HL-60/S4 treated with phorbol 12-myristate 13-acetate at 8.2 ng/mL for 4 days and 3 days (cell line): ENCODE data around the gene BAG5.
"Not testable (repeated sequence)": the region's sequence is repeated elsewhere in the genome, so short reads cannot be mapped to it uniquely, and the experiment has no call there.

Experiments
- in situ Hi-C: fragments of 300-500 bp; cut with MboI; formaldehyde crosslinking; loops from 2 replicates; pipeline ENCODE4 v1.15.0; 2022; ENCODE audit warnings: low sequenced_read_pairs

Gene BAG5, protein sequence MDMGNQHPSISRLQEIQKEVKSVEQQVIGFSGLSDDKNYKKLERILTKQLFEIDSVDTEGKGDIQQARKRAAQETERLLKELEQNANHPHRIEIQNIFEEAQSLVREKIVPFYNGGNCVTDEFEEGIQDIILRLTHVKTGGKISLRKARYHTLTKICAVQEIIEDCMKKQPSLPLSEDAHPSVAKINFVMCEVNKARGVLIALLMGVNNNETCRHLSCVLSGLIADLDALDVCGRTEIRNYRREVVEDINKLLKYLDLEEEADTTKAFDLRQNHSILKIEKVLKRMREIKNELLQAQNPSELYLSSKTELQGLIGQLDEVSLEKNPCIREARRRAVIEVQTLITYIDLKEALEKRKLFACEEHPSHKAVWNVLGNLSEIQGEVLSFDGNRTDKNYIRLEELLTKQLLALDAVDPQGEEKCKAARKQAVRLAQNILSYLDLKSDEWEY

DNA sequence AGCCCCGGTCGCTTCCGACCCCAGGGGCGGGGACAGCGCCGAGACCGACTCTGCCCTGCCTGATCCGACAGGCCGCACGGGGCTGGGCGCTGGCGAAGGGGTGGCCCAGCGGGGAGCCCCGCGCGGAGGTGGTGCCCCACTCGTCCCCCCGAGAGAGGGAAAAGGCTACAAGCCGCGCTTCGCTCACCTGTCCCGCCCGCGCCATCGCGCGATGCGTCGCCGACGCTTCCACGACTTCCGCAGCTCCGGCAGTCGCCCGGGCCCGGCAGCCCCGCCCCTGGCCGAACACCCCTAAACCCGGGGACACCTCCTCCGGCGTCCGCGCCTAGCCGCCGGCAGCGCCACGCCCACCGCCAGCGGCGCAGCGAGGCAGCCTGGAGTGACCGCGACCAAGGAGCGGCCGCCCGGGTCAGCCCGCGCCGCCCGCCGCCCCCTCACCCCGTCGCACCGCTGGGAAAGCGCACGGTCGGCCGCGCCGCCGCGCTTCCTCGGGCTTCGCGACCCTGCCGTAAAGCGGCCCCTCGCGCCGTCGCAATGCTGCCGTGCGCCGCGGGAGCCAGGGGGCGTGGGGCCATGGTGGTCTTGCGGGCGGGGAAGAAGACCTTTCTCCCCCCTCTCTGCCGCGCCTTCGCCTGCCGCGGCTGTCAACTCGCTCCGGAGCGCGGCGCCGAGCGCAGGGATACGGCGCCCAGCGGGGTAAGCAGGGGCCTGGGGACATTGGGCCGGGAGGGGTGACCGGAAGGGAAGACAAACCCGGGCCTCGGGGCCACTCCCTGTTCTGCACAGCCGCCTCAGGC is at the start of gene BAG5, which contains the start of gene COA8:
TSS of gene BAG5 (minus strand) at position 229 of the 797 bp plus-strand sequence. CDS start 1,493 bp downstream, outside the sequence.
TSS of gene COA8 (plus strand) at position 532 of the 797 bp plus-strand sequence. CDS start at position 574, 42 bp downstream.
- in situ Hi-C loops = no loop called here

DNA sequence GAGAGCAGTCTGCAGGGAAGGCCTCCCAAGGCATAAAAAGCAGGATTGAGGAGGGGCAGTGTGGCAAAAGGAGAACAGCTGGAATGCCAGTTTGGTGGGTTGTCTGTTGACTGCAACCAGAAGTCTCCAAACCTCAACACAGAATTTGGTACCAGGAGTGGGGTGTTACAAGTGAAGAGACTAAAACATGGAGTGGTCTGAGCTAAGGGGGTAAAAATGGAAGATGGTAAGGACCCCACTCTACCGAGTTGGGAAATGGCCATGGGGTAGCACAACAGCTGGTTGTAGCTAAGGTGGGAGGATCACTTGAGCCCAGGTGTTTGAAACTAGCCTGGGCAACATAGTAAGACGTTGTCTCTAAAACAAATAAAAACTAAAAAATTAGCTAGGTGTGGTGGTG is 48.8 kb upstream of the BAG5 start:
- in situ Hi-C loops = no loop called here

DNA sequence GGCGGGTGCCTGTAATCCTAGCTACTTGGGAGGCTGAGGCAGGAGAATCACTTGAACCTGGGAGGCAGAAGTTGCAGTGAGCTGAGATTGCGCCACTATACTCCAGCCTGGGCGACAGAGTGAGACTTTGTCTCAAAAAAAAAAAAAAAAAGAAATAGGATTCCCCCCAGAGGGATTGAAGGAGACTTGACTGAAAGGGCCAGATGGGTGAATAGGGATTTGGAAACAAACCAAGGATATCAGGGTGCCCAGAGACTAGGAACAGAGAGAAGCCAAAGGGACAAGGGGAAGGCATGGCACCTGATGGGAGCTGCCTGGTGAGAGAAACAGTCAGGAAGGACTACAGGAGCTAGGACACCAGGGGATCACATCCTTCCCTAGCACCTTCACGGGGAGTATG is 46.6 kb upstream of the BAG5 start:
- in situ Hi-C loops = not testable (repeated sequence)

DNA sequence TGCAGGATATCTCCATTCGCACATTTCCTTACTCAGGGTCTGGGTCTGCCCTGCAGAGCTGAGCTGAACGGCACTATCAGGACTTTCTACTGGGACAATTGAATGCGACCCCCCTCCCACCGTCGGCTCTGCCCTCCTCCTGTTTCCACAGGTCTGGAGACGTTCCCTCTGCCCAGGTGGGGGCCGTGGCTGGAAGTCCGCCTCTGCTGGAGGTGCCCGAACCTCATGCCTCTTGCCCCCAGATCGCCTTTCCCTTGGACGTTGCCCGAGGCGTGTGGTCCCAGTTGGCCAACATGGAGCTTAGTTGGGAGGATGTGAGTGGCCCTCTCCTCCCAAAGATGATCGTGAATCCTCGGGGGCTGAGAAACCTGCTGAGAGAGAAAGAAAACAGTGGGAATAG is 45.4 kb upstream of the BAG5 start:
- in situ Hi-C loops = no loop called here

DNA sequence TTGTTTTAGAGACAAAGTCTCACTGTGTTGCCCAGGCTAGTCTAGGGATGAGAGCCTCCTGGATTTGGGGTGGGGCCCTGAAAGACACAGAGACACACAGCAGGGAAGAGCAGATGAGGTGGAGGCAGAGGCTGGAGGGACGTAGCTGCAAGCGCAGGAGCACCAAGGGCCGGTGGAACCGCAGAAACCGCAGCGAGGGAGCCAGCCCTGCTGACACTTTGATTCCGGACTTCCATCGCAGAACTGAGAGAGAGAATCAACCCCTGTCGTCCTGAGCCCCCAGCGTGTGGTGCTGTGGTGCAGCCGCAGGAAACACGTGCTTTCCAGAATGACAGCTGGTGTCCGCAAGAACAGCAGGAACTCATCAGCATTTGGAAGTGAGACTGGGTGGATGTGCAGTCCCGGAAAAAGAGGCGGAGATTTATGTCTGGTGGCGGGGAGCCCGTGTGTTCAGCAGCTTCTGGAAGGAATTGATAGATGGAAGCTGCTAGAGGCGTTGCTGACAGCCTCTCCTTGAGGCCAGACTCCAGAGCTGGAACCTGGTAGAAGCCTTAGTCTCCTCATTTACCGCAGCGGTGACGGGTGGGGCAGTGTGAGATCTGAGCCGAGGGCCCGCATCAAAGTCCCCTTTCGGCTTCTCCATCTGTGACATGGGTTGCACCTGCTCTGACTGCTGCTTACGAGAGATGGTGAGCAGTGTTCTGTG is 44.7 kb upstream of the BAG5 start:
- in situ Hi-C loops = no loop called here

DNA sequence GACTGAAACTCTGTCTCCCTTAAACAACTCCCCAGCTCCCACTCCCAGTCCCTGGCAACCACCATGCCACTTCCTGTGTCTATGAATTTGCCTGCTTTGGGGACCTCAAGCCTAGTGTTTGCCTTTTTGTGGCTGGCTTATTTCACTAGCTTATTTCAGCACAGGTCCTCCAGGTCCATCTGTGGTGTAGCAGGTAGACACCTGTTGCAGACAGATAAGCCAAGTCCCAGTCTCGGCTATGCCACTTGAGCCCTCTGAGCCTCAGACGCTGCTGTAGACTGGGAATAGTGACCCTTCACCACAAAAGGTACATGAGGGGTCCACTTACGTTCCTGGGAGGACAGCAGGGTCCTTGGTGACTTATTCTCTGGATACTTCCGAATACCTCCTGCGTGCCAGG is 42.2 kb upstream of the BAG5 start:
- in situ Hi-C loops = no loop called here

DNA sequence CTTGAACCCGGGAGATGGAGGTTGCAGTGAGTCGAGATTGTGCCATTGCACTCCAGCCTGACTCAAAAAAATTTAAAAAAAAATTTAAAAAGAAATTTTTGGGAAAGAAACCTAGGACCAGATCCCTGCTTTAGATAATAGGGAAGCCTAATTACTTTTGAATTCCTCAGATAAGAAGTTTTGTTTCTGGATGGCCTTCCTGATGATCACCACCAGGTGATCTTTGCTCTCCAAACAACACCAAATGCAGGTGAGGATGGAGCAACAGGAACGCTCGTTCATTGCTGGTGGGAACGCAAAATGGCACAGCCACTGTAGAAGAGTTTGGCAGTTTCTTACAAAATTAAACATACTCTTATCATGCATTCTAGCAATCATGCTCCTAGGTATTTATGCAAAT is 38.0 kb upstream of the BAG5 start:
- in situ Hi-C loops = no loop called here

DNA sequence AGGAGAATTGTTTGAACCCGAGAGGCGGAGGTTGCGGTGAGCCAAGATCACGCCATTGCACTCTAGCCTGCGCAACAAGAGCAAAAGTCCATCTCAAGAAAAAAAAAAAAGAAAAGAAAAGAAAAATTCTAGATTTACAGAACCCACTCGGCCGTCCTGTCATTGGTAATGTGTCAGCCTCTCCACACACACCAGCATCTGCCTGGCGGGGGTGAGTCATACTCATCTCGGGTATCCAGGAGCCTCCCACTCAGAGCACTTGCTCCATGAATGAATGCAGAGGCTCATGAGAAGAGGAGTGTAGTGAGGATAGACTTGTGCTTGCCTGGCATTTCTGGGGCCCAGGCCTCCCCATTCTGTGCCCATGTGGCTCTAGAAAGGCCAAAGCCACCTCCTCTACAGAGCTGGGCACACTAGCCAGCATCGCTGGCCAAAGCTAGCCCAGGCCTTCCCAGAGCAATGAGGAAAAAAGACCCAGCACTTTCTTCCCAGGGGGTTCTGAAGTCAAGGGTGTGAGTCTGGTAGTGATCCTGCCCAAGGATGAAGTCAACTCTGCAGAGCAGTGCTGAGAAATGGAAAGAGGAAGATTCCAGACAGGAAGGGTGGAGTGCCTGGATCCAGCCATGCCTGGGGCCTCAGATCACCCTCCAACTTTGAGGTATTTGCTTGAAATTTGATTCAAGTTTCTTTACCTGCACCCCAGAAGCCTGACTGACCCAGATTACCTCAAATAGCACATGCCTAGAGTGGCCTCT is 35.3 kb upstream of the BAG5 start:
- in situ Hi-C loops = no loop called here

DNA sequence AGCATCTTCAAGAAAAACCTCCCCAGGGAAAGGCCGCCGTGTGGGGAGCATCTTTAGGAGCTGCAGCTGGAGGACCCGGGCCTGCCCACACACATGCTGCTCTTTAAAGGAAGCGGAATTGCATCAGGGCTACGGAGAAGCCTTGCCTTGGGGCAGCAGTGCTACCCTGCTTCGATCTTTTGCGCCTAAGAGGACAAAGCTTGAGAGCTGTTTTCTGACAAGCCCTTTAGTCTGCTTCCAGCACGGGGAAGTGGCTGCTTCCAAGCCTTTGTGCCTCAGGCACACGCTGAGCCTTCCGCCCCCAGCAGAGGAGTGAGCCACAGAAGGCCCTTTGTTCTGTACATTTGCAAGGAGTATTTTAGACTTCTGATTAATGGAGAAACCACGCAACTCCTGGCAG is 31.8 kb upstream of the BAG5 start:
- in situ Hi-C loops = no loop called here

DNA sequence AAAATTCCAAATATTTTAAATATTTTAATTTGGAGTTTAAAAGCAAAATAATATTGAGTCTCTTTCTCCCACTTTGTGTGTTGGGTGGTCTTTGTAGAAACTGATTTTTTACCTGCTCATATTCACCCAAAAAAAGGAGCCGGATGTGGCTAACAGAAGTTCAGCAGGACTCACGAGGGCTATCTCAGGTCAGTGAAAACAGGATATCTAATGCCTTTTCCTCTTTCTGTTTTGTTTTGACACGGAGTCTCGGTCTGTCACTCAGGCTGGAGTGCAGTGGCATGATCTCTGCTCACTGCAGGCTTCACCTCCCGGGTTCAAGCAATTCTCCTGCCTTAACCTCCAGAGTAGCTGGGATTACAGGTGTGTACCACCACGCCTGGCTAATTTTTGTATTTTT is 31.1 kb upstream of the BAG5 start:
- in situ Hi-C loops = no loop called here

DNA sequence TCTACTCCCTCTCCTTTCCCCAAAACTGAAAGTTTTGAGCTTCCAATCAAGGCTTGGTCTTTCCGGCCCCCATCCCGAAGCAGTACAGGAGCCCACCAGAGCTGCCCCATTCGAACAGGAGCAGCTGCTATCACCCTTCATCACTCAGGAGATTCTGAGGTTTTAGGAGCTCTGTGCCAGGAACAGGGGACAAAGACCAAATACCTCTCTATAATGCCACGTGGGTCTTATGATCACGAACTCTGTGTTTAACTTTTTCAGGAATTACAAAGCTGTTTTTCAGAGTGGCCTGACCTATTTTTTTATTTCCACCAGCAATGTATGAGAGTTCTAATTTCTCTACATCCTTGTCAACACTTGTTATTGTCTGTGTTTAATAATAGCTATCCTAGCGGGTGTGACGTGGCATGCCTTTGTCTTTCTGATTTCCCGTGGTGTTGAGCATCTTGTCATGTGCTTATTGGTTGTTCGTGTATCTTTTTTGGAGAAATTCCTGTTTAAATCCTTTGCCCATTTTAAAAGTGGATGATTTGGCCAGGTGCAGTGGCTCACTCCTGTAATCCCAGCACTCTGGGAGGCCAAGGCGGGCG is 22.0 kb upstream of the BAG5 start:
- in situ Hi-C loops = no loop called here

DNA sequence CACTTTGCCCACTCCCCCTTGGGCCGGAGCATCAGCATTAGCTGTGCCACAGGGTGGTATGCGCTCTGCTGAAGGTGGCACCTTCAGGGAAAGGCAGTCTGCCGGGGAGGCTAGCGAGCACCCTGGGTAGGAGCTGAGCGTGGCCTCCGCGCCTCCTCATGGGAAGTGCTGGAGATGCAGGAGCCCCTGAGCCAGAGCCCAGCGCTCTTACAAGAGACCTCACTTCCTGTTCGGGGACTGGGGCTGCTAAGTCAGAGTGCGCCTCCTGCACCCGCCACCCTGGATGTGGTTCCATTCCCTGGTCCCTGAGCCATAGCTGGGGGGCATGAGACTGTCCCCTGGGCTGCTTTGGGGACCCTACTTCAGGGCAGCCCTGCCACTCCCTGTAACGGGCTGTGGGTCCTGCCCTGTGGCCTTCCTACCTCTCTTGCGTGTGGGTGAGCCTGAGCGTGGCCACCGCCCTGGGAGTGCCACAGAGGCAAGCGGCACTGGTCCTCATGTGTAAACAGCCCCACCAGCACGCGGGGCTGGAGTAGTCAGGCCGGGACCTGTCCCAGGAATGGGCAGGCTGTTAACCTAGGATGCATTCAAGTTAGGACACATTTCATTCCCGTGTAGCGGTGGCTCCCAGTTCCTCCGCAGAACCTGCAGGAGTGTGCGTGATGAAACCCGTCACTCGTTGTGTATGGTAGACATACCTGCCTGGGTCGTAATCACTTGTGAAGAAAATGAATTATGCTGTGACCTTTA is 19.7 kb upstream of the BAG5 start:
- in situ Hi-C loops = no loop called here

DNA sequence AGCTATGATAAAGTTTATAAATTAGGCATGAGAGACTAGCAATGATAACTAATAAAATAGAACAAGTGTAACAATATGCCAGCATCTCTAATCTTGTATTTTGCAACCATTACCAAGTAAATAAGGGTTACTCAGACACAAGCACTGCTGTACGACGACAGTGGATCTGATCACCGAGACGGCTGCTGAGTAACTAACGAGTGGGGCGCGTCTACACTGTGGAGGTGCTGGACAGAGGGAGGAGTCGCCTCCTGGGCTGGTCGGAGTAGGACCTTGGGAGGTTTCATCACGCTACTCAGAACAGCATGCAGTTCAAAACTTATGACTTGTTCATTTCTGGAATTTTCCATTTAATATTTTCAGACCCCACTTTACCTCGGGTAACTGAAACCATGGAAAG is 18.7 kb upstream of the BAG5 start:
- in situ Hi-C loops = no loop called here

DNA sequence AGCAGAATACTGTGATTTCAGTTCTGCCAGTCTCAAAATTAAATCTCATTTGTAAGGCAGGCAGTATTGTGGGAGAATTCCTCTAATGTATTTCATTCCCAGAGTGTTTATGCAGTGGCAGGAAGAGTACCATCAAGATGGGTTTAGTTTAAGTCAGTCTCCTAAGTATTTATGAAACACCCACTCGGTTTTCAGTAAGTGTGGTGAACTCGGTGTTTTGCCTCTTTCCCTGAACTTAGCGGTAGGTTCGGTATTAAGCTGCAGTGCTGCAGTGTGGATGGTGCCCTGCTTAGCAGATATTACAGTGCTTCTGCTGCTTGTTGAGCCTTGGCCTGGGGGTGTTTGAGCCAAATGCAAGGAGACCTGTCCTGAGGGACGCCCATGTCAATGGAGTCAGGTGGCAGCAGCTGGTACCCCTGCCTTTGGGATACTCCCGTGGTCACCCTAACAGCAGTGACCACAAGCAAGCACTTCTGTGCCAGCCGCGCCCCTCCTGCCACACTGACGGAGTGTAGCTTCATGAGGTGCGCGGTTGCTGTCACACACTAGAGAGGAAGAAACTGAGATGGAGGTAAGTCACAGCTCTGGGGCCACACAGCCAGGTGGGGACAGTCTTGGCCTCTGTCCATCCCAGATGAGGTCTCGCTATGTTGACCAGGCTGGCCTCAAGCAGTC is 16.1 kb upstream of the BAG5 start:
- in situ Hi-C loops = loop anchor here (10.0 kb wide), 1 partner anchor 106 kb away; no protein-coding TSS in a partner anchor

DNA sequence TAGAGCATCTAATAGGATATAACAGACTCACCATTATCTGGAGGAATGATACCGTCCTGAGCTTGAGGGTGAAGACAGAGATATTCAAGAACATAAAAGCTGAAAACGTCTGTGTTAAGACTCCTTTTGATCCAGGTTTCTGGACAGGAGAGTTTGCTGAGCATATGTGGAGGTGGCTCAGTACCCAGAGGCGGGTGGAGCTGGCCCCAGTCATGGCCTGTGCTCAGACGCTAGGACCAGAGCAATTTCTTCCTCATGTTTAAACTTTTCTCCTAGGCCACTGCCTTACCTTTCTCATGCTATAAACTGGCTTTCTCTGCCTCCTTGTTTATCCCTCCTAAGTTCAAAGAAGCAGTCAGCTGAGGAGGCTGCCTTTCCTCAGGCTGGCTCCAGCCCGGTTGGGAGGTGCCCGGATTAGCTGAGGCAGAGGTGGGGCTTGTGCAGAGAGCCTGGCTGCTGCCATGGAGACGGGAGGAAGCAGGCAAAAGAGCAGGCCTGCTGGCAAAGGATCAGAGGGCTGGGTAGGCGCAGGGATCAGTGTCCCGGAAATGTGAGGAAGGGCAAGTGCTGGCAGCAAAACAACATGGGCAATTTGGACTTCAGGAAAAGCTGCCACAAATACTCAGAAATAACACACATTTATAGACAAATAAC is 14.0 kb upstream of the BAG5 start:
- in situ Hi-C loops = loop anchor here (10.0 kb wide), 1 partner anchor 108 kb away; no protein-coding TSS in a partner anchor

DNA sequence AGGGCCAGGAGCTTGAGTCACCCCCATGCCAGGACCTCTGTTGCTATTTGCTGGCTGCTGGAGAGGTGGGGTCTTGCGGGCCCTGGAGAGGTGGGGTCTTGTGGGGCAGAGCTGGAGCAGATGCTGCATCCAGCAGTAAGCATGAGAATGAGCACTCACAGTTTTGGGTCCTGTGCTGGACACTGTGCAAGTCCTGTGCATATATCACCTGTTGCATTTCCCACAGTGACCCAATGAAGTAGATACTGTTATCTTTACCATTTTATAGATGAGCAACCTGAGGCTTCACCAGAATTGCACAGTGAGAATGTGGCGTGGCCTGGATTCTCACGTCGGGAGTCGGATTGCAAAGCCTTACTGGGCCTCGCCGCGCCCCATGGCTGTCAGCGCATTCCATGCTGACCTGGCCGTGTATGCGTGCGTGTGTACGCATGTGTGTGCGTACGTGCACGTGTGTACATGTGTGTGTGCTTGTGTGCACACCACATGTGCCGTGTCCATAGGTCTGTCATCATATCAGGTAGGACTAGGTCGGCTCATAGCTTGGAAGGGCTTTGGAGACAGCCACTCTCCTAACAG is 12.3 kb upstream of the BAG5 start:
- in situ Hi-C loops = loop anchor here (10.0 kb wide), 1 partner anchor 110 kb away; no protein-coding TSS in a partner anchor

DNA sequence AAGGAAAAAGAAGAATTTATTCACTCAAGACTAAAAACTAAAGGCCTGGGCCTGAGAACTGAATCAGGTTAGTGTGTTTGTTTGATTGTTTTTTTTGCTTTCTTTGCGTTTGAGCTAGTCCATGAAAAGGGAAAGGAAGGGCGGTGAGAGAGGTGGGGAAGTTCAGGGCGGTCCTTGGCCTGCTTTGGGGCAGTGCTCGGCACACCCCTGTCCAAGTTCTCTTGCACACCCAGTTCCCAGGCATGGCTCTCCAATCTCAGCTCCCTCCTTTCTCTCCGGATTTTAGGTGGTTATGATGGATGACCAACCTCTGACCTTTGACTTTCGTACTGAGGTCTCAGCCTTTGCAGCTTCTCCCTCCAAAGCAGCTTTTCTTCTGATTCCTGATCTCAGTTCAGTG is 11.6 kb upstream of the BAG5 start:
- in situ Hi-C loops = loop anchor here (10.0 kb wide), 1 partner anchor 111 kb away; no protein-coding TSS in a partner anchor

DNA sequence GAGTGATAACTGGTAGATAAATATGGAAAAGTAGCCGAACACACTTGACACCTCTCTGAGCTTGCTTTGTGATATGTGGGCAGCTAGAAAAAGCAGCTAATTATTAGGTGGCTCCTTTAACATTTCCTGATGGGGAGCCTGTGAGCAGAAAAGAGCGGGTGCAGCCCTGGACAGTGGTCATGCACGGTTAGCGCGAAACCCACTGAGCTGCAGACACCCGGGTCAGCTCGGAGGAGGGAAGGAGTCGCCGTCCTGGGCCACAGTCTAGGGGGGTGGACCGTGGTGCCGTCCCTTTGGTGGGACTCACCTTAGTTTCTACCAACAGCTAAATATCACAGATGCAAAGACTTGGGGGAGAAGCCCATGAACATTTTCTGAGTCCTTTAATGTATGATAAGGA is 7.0 kb upstream of the BAG5 start:
- in situ Hi-C loops = no loop called here
